Aorta (tissue), 5 donors: ENCODE measurements around the gene SLC7A7. TPM values are rescaled to one million over a fixed set of nuclear protein-coding genes. Genes with fewer than 3 reads are reported as not detected.
A peak's percentile ranks its signal among the peaks of the same experiment; 100 is the strongest.
"Not testable (repeated sequence)": the region's sequence is repeated elsewhere in the genome, so short reads cannot be mapped to it uniquely, and the experiment has no call there.

Experiments used
- ATAC-seq: fragments of 200-7000 bp; cut with Tn5 transposase; one replicate; pipeline ENCODE4 v1.9.1; 2022; ENCODE audit warnings: moderate library complexity; ENCODE audit not compliant: low FRiP score
- DNase-seq, 2 donors: peaks; one replicate each; pipeline ENCODE4 v3.0.0-alpha.2; 2020
- H3K27ac ChIP-seq, 2 donors: one replicate each; pipeline ENCODE4 v1.5.1; 2013; ENCODE audit warnings: low read length in 2 of 2, mild to moderate bottlenecking in 2 of 2, moderate library complexity in 2 of 2, control low read depth in 1 of 2, inconsistent platforms in 1 of 2, low read depth in 1 of 2
- H3K27me3 ChIP-seq, 2 donors: one replicate each; pipeline ENCODE4 v1.6.1; 2013; ENCODE audit warnings: control low read depth in 1 of 2, low read length in 1 of 2, mild to moderate bottlenecking in 1 of 2, moderate library complexity in 1 of 2; ENCODE audit not compliant: insufficient read depth in 2 of 2, control insufficient read depth in 1 of 2
- H3K36me3 ChIP-seq, 2 donors: one replicate each; pipeline ENCODE4 v1.6.1; 2013; ENCODE audit warnings: control low read depth in 1 of 2, low read length in 1 of 2, mild to moderate bottlenecking in 1 of 2; ENCODE audit not compliant: insufficient read depth in 2 of 2, control insufficient read depth in 1 of 2
- H3K4me1 ChIP-seq, 2 donors: one replicate each; pipeline ENCODE4 v1.6.1; 2013; ENCODE audit warnings: low read length in 2 of 2, control low read depth in 1 of 2, mild to moderate bottlenecking in 1 of 2, moderate library complexity in 1 of 2; ENCODE audit not compliant: insufficient read depth in 2 of 2, control insufficient read depth in 1 of 2
- H3K4me3 ChIP-seq, 2 donors: one replicate each; pipeline ENCODE4 v1.5.1; 2013; ENCODE audit warnings: low read length in 2 of 2, control low read depth in 1 of 2, mild to moderate bottlenecking in 1 of 2
- H3K9me3 ChIP-seq: one replicate; pipeline ENCODE4 v1.6.1; 2013; ENCODE audit warnings: mild to moderate bottlenecking, low read length; ENCODE audit not compliant: control insufficient read depth
- WGBS, 2 donors: extraction: QIAGEN DNeasy Blood & Tissue Kit; methylation state at CpG; one replicate each; pipeline ENCODE4 v1.1.7; 2013; 5-methylcytosine and 5-hydroxymethylcytosine counted together
- intact Hi-C, 2 donors: fragments of 100-400 bp; cut with DNase I; formaldehyde crosslinking; loops; one replicate each; pipeline versions ENCODE4 v1.14.2 to v1.15.0; 2022
- polyA plus RNA-seq, 2 donors: library from polyadenylated mRNA; stranded (reverse); fragments of 200-250 nt; gene quantifications; one replicate each; pipeline ENCODE4 v1.2.3, GENCODE V29; 2013
- total RNA-seq, 2 donors: library from RNA; stranded (reverse); fragmentation: NEBNext Ultra II Directional; extraction: Animal tissue kit (Norgen Biotek cat#: 25700); gene quantifications; one replicate each; pipeline ENCODE4 v1.2.1, GENCODE V29; 2021
- donor health status: healthy with polysubstance abuse.
- donor health status: Bipolar disorder and iron deficiency.
- donor health status: DM: no; HTN: no; CAD: no.
- donor health status: DM: no; HTN: no; CAD: no.
- donor health status: DM: yes; HTN: yes; CAD: no.

Gene SLC7A7
- total and polyA plus RNA-seq, 4 donors: 15.4 to 44.2 (median 16.7) TPM

DNA sequence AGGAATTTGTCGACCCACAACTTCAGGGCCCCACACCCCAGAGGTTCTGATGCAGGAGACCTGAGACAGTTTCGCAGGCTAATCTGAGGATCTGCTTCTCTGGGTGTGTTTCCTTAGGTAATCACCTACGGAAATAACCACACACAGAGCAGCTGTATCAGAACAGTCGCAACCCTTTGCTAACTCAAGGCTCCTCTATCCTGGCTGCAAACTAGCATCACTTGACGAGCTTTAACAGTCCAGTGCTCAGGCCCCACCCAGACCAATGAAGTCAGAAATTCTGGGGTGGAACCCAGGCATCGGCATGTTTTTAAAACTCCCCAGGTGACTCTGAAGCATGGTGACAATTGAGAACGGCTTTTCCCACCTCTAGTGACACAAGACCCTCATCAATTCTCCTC is 20.7 kb downstream of the SLC7A7 start:
- DNase-seq: no peak
- Histone ChIP-seq H3K4me1 (no peaks in the 10 kb centered on the region), H3K4me3 (no peak overlapping the region), H3K27ac (no peak overlapping the region), H3K27me3 (no peaks in the 10 kb centered on the region), H3K36me3 (no peaks in the 10 kb centered on the region), H3K9me3 (no peaks in the 10 kb centered on the region)
- 88 to 90% methylated on average over 7 of the region's 7 CpGs for WGBS, 2 donors
- no peak for ATAC-seq
- intact Hi-C loops: no loop called here

DNA sequence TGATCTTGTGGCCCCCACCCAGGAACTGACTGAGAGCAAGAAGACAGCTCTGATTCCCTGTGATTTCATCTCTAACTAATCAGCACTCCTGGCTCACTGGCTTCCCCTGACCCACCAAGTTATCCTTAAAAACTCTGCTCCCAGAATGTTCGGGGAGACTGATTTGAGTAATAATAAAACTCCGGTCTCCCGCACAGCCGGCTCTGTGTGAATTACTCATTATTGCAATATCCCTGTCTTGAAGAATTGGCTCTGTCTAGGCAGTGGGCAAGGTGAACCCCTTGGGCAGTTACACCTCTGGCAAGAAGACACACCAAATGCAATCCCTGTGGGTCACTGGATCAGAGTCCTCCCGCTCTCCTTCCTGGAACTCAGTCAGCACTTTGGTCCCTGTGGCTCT is 21.3 kb downstream of the SLC7A7 start:
- intact Hi-C loops: no loop called here
- Histone ChIP-seq H3K9me3 (no peaks in the 10 kb centered on the region), H3K4me1 (no peaks in the 10 kb centered on the region), H3K4me3 (no peak overlapping the region), H3K27ac (no peak overlapping the region), H3K36me3 (no peaks in the 10 kb centered on the region), H3K27me3 (no peaks in the 10 kb centered on the region)
- DNase-seq: no peak
- 76 to 84% methylated on average over 5 of the region's 5 CpGs for WGBS, 2 donors
- ATAC-seq: no peak

DNA sequence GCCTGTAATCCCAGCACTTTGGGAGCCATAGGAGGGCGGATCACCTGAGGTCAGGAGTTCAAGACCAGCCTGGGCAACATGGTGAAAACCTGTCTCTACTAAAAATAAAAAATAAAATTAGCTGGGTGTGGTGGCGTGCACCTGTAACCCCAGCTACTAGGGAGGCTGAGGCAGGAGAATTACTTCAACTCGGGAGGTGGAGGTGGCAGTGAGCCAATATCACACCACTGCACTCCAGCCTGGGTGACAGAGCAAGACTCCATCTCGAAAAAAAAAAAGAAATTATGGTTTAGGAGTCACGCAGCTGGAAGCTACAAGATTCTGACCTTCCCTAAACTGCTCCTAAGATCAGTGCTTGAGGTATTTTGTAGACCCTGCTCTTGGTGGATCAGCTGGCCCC is 21.7 kb downstream of the SLC7A7 start:
- not testable (repeated sequence) for ATAC-seq

DNA sequence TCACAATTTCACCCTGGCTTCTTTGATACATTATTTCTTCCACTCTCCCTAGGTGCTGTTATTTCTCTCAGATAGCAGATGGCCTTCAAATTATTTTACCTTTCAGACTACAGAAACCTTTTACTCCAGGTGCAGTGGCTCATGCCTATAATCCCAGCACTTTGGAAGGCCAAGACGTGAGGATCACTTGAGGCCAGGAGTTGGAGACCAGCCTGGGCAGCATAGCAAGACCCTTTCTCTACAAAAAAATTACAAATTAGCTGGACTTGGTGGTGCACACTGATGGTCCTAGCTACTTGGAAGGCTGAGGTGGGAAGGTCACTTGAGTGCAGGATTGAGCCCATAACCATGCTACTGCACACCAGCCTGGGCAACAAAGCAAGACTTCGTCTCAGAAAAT is 23.1 kb downstream of the SLC7A7 start:
- intact Hi-C loops: no loop called here
- H3K27me3 ChIP-seq: no peaks in the 10 kb centered on the region
- DNase-seq: no peak
- H3K4me3 ChIP-seq: no peak overlapping the region
- WGBS, 2 donors: 95 to 98% methylated on average over 2 of the region's 2 CpGs
- no peak overlapping the region for H3K27ac ChIP-seq
- no peaks in the 10 kb centered on the region for H3K4me1 ChIP-seq
- no peaks in the 10 kb centered on the region for H3K9me3 ChIP-seq
- no peak for ATAC-seq
- no peaks in the 10 kb centered on the region for H3K36me3 ChIP-seq

More for the DNA sequence above, 21.7 kb downstream of the SLC7A7 start:
- intact Hi-C loops, H3K27me3 ChIP-seq, H3K9me3 ChIP-seq, H3K4me1 ChIP-seq, H3K4me3 ChIP-seq, H3K36me3 ChIP-seq, H3K27ac ChIP-seq, DNase-seq: not testable (repeated sequence)
- 83% methylated on average over 5 of the region's 5 CpGs for WGBS, 2 donors

DNA sequence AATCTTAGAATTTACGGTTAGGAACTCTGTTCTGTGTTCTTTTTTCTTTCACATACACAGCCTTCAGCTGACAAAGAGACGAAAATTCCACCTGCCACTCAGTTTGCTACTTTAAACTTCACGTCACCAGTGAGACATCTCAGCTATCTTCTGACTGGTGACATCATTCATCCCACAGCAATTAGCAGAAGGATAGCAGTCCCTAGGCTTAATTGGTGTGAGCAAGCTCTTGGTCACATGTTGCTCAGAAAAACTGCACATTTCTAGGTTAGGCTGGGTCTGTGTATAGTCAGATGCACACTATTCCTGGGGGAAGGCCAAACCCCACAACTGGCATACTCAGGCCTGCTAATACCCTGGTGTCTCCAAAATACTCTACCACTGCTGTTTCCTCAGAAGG is 23.9 kb downstream of the SLC7A7 start:
- ATAC-seq (no peak), DNase-seq (no peak)
- no peaks in the 10 kb centered on the region for H3K27me3 ChIP-seq
- H3K4me1 ChIP-seq: no peaks in the 10 kb centered on the region
- intact Hi-C loops: no loop called here
- WGBS, 2 donors: 48 to 52% methylated on average over 3 of the region's 3 CpGs
- H3K36me3 ChIP-seq: no peaks in the 10 kb centered on the region
- no peaks in the 10 kb centered on the region for H3K9me3 ChIP-seq
- no peak overlapping the region for H3K27ac ChIP-seq
- no peak overlapping the region for H3K4me3 ChIP-seq

DNA sequence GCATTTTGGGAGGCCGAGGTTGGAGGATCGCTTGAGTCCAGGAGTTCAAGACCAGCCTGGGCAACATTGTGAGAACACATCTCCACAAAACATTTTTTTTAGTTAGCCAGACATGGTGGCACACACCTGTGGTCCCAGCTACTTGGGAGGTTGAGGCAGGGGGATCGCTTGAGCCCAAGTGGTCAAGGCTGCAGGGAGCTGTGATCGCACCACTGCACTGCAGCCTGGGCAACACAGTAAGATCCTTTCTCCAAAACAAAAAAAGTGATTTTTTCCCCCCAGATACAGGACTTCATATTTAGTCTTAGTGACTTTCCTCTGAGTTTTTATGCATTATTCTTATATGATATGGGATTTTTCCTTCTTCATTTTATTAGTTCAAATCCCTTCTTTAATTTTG is 28.6 kb downstream of the SLC7A7 start:
- Histone ChIP-seq H3K27me3 (no peaks in the 10 kb centered on the region), H3K9me3 (no peaks in the 10 kb centered on the region), H3K36me3 (no peaks in the 10 kb centered on the region), H3K27ac (no peak overlapping the region), H3K4me3 (no peak overlapping the region), H3K4me1 (no peaks in the 10 kb centered on the region)
- intact Hi-C loops: no loop called here
- WGBS, 2 donors: 94 to 96% methylated on average over 4 of the region's 4 CpGs
- no peak for ATAC-seq
- DNase-seq: no peak

DNA sequence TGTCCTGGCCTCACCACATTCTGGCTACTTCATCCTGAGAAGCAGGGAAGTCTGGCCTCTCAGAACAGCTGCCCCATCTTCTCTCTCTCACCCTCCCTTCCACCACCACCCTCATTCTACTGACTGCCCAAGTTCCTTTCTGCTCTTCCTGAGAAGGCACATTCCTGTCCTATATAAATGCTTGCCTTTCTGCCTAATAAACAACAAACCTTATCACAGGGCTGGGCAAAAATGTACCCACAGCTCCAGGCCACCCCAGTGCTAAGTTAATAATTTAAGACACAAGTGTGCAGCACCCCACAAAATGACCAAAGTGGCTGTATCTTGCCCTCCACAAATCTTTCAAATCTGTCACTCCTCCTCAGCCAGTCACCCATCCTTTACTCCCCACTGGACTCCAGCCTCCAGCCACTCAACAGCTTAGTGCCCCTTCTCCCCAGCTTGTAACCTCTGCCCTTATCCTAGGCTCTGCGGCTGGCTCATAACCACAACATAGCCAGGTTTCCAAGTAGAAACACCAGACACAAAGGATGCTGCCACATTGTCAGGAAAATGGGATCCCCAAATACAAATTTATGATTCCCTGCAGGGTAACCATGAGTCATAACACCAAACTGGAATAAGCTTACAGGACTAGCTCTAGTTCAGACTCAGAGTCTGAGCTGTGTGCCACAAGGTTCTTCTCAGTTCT is 33.8 kb downstream of the SLC7A7 start:
- H3K4me3 ChIP-seq: no peak overlapping the region
- intact Hi-C loops: no loop called here
- ATAC-seq (peak; percentile 38), DNase-seq (no peak)
- H3K27ac ChIP-seq: no peak overlapping the region
- no peaks in the 10 kb centered on the region for H3K4me1 ChIP-seq
- H3K9me3 ChIP-seq: no peaks in the 10 kb centered on the region
- H3K36me3 ChIP-seq: no peaks in the 10 kb centered on the region
- 1 to 48% methylated on average over 1 of the region's 1 CpG for WGBS, 2 donors
- H3K27me3 ChIP-seq: no peaks in the 10 kb centered on the region

DNA sequence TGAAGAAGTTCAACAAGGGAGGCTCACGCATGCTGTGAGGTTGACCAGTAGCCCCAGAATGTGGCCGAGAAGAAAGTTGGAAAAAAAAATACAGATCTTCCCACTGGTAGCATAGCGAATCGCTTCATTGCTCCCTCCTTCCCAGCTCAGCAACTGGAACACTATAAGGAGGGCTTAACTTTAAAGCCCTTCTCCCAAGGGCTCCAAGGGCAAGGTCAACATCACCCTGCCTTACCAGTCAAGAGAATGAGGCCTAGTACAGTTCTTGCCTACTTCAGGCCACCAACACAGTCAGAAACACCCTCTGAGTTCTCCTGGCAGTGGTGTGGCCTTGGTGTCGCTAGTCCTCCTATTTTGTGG is 34.3 kb downstream of the SLC7A7 start:
- H3K4me3 ChIP-seq: no peak overlapping the region
- no peaks in the 10 kb centered on the region for H3K27me3 ChIP-seq
- no peaks in the 10 kb centered on the region for H3K9me3 ChIP-seq
- 86 to 90% methylated on average over 5 of the region's 5 CpGs for WGBS, 2 donors
- no peaks in the 10 kb centered on the region for H3K4me1 ChIP-seq
- DNase-seq: no peak
- ATAC-seq: no peak
- H3K27ac ChIP-seq: no peak overlapping the region
- no peaks in the 10 kb centered on the region for H3K36me3 ChIP-seq
- intact Hi-C loops: no loop called here

DNA sequence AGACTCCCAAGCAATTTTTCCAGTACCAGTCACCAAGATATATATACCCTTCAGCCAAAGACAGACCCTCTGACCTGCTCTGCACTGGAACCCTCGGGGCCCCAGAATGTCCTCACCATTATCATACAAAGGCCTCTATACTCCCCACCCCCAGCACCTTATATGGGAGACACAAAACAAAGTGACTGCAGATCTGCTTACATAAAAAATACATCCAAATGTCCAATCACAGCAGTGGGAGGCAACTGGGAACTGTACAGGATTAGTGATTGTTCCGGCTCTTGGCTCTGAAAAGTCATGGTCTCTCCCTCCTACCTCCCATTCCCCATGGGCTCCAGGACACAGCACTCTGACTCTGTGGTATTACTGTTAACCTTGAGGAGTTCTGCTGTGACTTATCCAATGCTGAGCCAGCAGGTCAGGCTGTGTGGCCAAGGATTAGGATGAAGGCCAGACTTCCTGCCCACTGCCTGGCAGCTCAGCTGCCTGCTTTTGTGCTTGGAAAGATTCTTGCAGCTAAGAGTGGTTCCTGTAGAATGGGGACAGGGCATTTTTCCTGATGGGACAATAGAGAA is 35.0 kb downstream of the SLC7A7 start:
- WGBS, 2 donors: 29 to 43% methylated on average over 2 of the region's 2 CpGs

More for the DNA sequence above, 35.0 kb downstream of the SLC7A7 start:
- ATAC-seq: no peak
- Histone ChIP-seq H3K9me3 (no peaks in the 10 kb centered on the region), H3K4me1 (no peaks in the 10 kb centered on the region), H3K27ac (peak overlapping the region in 1 of 2 donors; percentile 28), H3K4me3 (no peak overlapping the region), H3K36me3 (no peaks in the 10 kb centered on the region), H3K27me3 (no peaks in the 10 kb centered on the region)
- intact Hi-C loops: no loop called here
- DNase-seq: no peak
